Fibroblast of villous mesenchyme (primary cell): Measurements from ENCODE around the gene CAMKK1. TPM values are rescaled to one million over a fixed set of nuclear protein-coding genes. Genes with fewer than 3 reads are reported as not detected.

Source experiments
- DNase-seq: peaks from one replicate; pipeline ENCODE4 v3.0.0-alpha.2; 2010; ENCODE audit warnings: low read depth
- H3K4me3 ChIP-seq: 2 replicates; pipeline ENCODE4 v1.5.1; 2011; ENCODE audit warnings: low read depth, mild to moderate bottlenecking, low read length
- CTCF ChIP-seq: IDR thresholded peaks from 2 replicates; pipeline ENCODE4 v1.5.1; 2012; ENCODE audit warnings: low read depth, mild to moderate bottlenecking, low read length; ENCODE audit not compliant: insufficient read depth
- total RNA-seq: library from RNA; depleted of rRNA; stranded (reverse); fragments of >200 nt; gene quantifications from 2 replicates; pipeline ENCODE4 v1.2.3, GENCODE V29; 2012

CAMKK1 gene
- total RNA-seq, 1 donor: 2.2 TPM

GRCh38 chr17:3843935-3844516, 48.8 kb downstream of the CAMKK1 start:
- DNase-seq: peak; percentile 16
- peak; percentile 60 for TF ChIP-seq CTCF
- H3K4me3 ChIP-seq: no peak overlapping the region

- no peak overlapping the region for H3K4me3 ChIP-seq
- DNase-seq: no peak
- TF ChIP-seq CTCF: no peak
Measured at GRCh38 chr17:3838206-3838605, 54.6 kb downstream of the CAMKK1 start.

GRCh38 chr17:3836551-3836950, 56.3 kb downstream of the CAMKK1 start:
- TF ChIP-seq CTCF: no peak
- DNase-seq: no peak
- H3K4me3 ChIP-seq: no peak overlapping the region

GRCh38 chr17:3835410-3836229, 57.2 kb downstream of the CAMKK1 start:
- no peak for TF ChIP-seq CTCF
- H3K4me3 ChIP-seq: no peak overlapping the region
- no peak for DNase-seq

GRCh38 chr17:3834811-3835210, 58.0 kb downstream of the CAMKK1 start:
- DNase-seq: no peak
- no peak overlapping the region for H3K4me3 ChIP-seq
- no peak for TF ChIP-seq CTCF

GRCh38 chr17:3828852-3829232, 64.0 kb downstream of the CAMKK1 start:
- no peak overlapping the region for H3K4me3 ChIP-seq
- TF ChIP-seq CTCF: no peak
- DNase-seq: no peak
